GM18873 (cell line): ENCODE results near the gene MEI4.
"Not testable (repeated sequence)": the region's sequence is repeated elsewhere in the genome, so short reads cannot be mapped to it uniquely, and the experiment has no call there.

Source experiments
- ATAC-seq: cut with Tn5 transposase; IDR thresholded peaks from one replicate; pipeline ENCODE4 v1.9.1; 2021; ENCODE audit warnings: mild to moderate bottlenecking, moderate library complexity, moderate number of reproducible peaks; ENCODE audit not compliant: unreplicated experiment, low FRiP score

MEI4 gene

DNA sequence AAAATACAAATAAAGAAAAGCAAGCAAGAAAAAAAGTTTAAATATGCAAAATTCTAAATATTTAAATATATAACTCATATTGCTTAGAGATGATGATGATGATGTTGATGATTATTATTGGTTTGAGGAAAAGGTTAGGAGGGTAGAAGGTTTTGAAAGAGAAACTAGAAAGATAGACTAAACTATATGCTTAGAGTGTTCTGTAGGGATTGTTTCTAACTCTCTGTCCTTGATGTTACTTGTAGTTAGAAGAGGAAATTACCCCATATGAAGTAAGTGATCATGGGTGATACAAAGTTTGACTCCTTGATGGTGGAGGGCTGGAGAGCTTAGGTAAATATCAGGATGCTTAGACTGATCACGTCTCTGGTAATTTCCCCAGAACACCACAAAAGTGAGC is 159.5 kb downstream of the MEI4 start:
- no peak for ATAC-seq

DNA sequence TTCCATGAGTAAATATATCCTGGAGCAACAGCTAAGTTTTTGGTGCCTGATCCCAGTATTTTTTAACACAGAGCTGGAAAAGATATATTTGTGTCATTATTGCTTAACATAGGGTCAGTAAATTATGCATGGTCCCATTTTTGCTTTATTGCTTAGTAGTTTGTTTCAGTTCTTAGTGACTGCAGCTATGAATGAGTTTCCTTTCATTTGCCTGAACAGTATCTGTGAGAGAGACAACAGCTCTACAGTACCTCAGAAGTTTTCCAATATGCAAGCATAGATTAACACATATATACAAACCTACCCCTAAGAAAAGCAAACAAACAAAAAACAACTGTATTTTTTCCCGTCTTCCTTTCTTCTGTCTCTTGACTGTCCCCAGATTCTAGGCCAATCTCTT is 160.3 kb downstream of the MEI4 start:
- ATAC-seq: no peak

DNA sequence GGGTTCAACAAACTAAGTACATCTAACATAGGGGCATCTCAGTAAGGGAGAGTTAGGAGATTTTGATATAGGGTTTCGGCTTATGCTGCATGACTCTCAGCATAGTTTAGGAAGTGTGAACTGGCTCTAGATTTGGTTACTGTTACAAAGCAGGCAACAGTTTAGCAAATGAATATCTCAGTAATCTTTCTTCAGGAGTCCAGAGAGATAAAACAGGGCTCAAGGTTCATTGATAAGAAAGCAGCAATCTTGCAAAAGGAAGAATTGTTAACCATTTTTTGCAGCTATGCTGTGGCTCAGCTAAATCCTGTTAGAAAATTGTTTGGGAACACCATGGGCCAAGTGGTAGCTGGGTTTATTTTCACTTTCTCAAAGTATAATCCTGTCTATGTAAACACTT is 161.3 kb downstream of the MEI4 start:
- no peak for ATAC-seq

DNA sequence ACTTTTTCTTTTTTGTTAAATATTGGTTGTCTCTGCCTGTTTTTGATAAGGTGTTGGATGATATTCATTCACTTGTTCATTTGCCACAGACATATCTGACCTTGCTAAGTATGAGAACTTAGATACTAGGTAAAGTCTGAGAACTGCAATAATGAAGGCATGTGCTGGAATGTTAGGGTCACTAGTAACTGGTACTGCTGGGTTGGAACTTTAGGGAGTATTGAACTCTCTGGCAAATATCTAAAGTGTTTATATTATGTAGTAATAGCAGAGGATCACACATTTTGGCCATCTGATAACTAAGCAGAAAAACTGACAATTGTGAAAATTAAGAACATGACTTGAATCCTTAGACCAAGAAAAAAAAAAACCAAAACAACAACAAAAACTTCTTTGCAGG is 162.7 kb downstream of the MEI4 start:
- ATAC-seq: no peak

DNA sequence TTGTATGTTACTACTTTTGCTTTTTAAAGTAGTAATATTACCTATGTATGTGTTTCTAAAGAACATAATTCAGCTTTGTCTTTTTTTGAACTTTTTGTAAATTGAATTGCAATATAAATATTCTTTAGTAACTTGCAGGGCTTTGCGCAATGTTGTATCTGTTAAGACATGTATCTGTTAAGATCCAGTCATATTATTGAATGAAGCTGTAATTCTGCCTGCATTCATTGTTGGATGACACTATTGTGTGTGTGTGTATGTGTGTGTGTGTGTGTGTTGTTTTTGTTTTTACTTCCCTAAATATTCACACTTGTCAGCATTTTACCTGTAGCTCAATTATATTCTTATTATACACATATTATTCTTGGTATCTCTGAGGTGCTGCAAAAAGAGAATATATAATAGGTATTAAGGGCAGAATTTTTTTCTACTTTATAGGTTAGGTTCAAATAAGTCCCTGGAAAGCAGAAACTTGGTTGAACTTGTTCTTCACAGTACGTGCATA is 164.0 kb downstream of the MEI4 start:
- ATAC-seq: no peak

DNA sequence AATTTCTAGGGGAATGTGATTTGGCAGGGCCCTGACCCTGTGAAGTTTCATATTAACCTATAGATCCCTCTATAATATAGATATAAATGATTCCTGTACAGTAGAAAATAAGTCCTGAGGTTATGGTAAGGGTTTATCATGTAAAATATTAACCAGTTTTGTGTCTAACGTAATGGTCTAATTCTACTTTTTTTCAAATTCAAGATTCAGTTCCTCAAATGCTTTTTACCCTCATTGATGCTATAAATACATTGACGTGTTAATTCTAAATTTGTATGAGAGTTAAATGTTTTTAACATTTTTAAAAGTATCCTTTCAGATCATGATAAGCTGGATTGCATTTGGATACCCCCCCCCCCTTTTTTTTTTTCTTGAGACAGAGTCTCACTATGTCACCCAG is 169.4 kb downstream of the MEI4 start:
- ATAC-seq: no peak

DNA sequence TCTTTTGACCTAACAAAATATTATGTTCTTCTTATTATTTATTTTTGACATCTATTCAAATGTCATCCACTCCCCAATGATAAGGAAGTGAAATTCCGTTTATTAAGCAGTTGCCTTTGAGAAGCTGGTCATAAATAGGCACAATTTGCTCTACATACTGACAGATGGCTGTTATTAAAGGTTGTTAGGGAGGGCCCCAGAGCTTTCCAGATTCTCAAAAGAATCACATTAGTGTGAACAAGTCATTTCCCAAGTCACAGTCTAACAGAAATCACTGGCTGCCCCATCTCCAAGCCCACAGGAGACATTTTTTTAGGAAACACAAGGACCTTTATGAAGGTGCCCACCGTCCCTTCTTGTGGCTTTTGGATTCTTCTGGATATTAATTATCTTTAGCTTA is 172.4 kb downstream of the MEI4 start:
- no peak for ATAC-seq

DNA sequence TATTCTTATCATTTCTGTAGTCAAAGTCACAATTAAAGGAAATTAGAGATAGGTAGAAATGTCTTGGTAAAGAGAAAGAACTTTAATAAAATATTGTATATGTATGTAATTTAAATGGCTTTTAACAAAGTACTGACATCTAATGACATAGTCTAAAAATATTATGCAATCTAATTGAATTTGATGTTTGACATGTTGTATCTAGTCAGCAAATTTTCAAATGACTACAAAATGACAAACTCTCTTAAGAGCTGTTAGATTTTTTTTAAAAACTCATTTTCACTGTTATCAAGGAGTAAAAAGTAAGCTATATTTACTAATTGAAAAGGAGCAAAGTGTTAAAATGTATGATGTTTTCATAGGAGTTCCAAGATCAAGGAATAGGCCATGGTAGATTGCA is 176.9 kb downstream of the MEI4 start:
- ATAC-seq: no peak

DNA sequence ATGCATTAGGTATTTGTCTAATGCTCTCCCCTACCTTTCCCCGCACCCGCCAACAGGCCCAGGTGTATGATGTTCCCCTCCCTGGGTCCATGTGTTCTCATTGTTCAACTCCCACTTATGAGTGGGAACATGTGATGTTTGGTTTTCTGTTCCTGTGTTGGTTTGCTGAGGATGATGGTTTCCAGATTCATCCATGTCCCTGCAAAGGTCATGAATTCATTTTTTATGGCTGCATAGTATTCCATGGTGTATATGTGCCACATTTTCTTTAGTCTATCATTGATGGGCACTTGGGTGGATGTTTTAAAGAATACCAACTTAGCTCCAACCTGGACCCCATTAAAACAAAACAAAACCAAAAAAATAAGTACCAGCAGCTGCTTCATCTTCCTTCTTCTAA is 180.9 kb downstream of the MEI4 start:
- not testable (repeated sequence) for ATAC-seq

DNA sequence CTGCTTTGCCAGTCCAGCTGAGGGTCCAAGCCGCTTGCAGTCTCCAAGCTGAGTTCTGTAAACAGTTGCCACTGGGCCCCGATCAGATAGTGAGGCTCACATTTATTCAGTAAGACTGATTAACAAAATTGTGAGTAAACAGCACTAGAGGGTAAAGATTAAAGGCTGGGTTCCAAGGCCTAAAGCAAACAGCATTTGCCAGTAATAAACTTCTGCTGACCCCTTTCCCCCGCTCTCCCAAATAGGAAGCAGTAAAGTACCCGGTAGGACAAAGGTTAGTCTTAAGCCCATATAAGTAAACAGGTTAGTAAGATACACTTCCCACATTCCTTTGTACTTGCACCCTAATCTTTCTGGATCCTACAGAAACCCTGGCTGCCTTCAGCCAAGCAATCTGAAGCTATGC is 181.8 kb downstream of the MEI4 start:
- no peak for ATAC-seq

DNA sequence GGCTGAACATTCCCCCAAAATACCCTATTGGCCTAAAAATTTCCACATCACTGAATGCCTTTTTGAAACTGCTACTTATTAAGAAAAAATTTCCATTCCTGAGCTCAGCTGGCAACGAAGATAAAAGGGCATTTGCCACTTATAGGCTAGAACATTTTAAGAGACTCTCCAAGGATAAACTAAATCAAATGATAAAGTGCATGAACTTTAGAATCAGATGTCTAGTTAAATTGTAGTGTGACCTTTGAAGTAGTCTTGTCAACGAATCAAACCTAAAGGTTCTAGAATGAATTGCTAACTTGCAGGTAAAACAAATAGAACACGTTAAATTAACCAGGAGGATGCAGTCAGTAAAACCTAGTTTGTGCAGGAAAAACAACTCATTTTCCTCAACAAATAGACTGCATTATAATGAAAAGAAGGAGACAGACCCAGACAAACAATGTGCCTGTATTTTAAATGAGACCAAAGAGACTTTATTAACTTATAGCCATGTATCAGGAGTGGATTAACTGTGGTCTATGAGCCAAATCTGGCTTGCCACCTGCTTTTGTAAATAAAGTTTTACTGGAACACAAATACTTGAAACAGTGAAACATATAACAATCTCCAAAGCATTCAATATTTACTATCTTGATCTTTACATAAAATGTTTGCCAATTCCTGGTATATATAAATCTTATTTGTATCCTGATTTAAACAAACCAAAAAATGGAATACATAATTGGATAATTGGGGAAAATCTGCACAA is 184.4 kb downstream of the MEI4 start:
- no peak for ATAC-seq

DNA sequence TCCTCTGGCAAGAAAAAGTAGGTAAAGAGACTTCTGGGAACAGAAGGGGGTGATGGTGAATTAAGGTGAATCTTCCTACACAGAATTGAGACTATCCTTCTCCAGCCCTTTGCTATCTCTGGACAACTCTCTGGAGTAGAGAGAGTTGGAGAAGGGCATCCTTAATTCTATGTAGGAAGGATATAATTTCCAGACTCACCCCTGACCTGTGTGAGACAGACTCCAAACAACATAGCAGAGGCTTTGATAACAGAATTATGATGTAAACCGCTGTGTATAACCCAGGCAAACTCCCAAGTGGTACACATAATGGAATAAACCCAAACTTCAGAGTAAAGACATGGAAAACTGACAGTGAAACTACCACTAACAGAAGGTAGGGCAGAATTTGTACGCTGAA is 186.5 kb downstream of the MEI4 start:
- no peak for ATAC-seq

DNA sequence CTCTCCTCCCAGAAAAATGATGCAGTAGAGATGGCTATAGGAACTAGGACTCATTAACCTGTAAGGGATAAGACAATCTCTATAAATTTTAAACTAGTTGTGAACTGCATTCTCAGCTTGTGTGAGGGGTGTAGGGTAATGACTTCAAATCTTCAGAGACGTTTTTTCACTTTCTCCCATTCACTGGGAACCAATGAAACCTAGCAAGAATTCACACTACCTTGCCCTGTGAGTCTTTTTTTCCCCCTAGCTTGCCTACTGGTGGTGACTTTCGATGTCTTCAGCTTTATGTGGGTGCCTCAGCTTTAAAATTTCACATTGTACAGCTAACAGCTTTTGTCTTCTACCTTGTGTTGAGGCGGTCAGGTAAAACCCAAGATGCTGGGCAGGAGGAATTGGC is 192.0 kb downstream of the MEI4 start:
- ATAC-seq: no peak

DNA sequence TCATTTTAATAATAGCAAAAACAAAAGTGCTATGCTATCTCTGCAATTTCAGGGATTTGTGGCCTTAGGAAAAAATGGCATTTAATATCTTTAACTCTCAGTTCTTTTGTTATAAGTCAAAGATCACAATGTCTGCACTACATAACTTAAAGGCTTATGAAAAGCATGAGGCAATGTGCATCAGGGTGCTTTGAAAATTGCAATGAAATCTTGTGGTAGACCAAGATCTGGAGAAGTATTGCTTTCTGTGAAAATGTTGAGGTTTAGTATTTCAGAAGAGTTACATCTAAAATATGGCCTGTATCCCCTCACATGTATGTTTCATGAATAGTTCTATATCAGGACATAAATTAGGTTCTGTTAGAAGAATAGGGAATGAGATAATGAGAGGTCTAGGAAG is 200.6 kb downstream of the MEI4 start:
- ATAC-seq: no peak

DNA sequence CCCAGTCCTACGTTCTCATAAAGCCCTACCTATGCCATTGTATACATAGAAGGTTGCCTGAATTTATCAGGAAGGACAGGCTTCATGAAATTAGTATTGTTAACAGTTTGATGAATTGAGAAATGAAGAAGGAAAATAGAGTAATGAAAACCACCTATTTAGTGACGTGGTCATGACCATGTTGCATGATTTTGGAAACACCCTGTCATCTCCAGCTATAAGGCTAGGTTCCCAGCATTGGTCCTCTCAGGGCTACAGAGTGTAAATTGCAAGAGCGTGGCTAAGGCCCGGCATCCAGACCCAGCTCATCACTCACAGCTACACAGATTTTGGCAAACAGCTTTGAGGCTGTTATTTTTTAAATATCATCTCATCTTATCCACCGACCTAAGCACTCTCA is 203.6 kb downstream of the MEI4 start:
- no peak for ATAC-seq

DNA sequence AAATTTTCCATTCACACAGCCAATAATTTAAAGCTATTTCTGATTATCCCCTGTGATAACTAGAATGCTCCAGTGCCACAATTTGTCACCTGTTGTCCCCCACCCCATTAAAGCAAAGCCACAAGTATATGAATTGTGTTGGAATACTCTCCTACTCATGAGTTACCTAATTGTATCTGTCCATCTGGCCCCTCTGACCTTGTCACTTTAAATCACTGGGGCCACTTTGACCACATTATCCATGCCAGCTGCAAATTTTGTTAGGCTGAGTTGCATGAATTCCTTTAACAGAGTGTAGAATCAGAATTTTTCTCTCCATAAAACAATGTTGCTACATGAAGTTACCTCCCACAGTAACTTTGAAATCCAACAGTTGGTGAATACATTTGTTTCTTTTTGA is 204.6 kb downstream of the MEI4 start:
- ATAC-seq: no peak

DNA sequence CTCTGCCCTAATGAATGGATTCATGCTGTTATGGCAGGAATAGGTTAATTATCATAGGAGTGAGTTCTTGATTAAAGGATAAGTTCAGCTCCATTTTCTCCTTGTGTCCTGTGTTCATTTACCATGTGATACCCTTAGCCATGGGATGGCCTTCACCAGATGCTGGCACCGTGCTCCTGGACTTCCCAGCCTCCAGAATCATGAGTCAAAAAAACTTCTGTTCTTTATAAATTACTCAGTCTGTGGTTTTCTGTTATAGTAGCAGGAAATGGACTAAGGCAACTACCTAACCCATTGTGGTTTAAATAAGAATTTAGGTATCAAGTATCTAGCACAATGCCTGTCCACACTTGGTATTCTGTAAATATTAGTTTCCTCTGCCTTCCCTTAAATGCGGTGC is 223.5 kb downstream of the MEI4 start:
- no peak for ATAC-seq

DNA sequence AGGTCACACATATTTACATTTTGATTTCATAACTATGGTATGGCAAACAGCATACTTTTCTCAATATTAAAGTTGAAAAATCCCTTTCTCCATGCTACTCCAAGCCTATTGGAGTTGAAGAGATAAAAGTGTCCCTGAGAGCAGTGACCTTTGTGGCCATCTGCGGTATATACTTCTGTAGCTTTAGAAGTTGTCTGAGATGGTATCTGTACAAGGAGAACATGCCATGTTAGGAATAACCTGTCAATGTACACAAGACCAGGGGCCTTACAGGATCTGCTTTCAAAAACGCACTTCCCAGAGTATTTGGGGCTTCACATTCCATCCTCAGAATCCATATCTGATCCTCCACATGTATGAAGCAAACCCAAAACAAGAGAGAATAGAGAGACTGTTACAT is 226.7 kb downstream of the MEI4 start:
- no peak for ATAC-seq

DNA sequence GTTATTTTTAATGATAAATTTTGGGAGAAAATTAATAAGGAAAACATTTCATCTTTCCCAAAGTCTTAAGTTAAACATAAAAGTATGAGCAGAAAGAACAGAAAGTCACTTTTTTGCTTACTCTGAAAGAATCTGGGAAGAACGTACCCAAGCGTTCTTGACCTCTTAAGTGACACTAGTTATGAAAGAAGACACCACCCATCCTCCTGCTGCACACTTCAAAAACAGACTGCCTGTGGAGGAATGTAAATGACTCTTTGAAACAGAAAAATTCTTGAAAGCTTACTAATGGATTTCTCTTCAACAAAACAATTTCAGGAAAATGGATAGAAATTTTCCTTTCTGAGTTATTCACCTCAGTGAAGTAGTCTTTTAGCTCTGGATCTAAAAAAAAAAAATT is 227.7 kb downstream of the MEI4 start:
- no peak for ATAC-seq

DNA sequence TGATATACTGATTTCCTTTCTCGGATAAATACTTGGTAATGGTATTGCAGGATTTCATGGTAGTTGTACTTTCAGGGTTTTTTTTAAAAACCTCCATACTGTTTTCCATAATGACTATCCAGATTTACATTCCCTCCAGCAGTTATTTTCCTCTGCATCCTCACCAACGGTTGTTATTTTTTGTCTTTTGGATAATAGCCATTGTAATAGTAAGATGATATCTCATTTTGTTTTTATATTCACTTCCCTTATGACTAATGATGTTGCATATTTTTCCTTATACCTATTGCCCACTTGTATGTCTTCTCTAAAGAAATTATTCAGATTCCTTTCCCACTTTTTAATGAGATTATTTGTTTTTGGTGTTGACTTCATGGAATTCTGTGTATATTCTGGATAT is 231.0 kb downstream of the MEI4 start:
- no peak for ATAC-seq

DNA sequence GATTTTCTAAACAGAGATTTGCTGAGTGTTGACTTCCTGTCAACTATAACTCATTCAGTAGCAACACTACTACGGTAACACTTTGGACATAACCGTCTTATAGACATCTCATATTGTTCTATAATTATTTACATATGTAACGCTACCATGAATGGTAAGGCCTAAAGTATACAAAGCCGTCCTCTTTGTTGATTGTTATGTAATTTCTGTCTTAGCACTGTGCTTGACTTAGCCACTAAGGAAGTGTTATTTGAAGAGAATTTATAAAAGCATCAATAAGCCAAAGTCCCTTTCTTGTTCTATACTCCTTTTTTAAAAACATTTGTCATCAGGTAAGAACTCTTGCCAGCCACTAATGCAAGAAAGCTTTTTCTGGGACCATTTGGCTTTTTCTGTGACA is 240.6 kb downstream of the MEI4 start:
- ATAC-seq: no peak

DNA sequence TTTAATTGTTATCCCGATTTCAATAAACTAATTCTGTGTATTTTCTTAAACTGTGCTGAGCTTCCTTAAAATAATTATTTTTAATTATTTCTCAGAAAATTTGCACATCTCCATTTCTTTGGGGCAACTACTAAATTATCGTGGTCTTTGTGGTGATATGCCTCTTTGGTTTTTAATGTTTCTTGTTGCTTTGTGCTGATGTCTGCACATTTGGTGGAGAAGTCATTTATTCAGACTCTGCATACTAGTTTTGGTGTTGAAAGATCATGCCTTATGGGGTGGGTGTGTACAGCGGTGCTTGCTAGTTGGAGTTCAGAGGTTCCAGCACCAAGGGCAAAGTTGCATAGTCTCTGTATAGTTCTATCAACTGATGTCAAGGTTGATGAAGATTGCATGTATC is 253.2 kb downstream of the MEI4 start:
- ATAC-seq: no peak

DNA sequence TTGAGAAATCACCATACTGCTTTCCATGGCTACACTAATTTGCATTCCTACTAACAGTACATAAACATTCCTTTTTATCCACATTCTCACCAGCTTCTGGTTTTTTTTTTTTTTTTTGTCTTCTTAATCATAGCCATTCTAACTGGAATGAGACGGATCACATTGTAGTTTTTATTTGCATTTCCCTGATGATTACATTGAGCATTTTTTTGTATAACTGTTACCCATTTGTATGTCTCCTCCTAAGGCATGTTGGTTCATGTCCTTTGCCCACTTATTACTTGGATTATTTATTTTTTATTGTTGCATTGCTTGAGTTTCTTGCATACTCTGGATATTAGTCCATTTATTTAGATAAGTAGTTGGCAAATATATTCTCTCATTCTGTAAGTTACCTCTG is 258.0 kb downstream of the MEI4 start:
- no peak for ATAC-seq
